ENCODE results near the gene GPR132.

Gene GPR132

DNA sequence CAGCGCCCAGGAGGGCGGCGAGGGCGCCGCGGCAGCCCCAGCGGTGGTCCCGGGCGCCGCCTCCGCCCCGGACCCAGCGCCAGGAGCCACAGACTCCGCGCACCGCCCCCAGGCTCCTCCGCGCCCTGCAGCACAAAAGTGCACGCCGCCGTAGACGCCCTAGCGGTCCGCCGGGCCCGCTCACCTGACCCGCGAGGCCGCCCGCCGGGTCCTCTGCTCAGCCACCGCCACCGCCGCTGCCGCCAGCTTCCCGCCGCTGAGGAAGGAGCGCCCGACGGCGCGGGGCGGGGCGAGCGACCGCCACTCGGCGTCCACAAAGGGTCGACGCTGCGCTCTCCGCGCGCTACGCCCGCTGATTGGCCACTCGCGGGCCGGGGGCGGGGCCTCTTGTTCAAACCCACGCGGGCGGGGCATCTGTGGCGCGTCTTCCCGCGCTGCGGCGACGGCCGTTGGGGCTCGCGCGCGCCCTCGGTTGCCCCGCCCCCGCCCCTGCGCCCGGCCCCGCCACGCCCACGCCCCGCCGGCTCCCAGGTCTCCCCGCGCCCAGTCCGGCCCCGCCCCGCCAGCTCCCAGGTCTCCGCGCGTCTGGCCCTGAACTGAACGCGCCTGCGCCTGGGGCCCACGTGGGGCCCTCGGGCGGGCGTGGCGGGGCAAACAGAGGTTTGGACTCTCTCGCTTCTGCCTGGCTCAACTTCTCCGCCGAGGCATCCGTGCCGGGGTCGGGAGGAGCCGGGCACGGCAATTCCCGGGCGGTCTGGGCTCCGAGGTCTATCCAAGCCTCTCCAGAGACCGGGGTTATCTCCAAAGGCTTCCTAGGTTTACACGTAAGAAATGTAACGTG, 44.2 kb downstream of the GPR132 start, which contains the start of gene CDCA4:
Gene CDCA4 (minus strand): TSS at position 269 of the 841 bp plus-strand sequence. CDS start 9,154 bp downstream, outside the sequence.
- DNase-seq (ENCODE audit: low spot score) = peak; percentile 95

DNA sequence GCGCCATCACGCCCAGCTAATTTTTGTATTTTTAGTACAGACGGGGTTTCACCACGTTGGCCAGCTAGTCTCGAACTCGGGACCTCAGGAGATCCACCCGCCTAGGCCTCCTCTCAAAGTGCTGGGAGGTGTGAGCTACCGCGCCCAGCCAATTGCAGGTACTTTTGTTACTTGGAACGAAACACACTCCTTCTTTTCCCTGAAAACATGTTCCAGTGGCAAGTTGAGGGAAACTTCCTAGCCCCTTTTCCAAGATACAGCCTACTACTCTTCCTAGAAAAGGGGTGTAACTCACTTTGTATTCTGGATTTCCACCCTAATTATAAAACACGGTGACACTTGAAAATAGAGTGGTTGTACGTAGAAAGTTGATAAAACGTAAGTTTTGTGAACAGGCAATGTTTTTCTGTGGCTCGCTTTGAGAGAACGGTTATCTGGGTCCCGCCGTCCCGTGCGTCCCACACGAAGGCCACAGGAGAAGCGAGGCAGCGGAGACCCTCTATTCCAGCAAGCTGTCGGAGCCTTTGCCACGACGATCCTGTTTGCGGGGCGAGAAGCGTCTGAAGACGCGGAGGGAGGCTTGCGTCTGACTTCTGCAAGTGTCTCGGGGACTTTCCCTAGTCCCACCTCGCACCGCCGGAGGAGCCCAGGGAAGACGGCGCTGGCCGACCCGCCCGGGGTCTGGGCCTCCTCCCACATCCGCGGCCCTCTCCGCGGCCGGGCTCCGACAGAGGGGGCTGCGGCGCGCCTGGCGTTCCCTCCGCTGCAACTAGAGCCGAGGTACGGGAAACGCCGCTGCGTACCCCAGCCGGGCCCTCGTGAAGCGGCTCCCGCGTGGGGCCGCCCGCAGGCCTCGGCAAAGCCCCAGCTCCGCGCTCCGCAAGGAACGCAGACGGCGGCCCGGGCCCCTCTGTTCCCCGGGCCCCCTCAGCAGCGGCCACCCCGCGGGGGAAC, 45.1 kb downstream of the GPR132 start:
- no peak for DNase-seq (ENCODE audit: low spot score)

DNA sequence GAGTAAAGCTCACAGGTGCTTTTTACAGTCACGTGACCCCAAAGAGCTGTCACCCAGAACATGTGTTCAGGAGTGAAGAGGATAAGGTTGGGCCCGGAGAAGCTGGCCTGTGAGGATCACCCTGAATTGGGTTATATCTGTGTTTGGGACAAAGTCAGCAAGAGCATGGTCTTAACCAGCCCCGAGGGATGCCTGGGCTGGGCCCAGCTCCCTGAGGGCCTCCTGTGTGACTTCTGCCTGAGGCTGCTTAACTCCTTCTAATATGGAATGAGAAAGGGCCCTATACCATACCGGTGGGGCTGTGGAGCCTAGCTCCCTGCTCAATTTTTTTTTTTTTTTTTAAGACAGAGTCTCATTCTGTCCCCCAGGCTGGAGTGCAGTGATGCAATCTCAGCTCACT, 46.8 kb downstream of the GPR132 start:
- DNase-seq (ENCODE audit: low spot score) = no peak

GRCh38 chr14:105015905-105016304, 49.3 kb downstream of the GPR132 start:
- no peak for DNase-seq (ENCODE audit: low spot score)

- no peak for DNase-seq (ENCODE audit: low spot score)
These were observed 50.0 kb downstream of the GPR132 start for GRCh38 chr14:105015242-105015641.

DNA sequence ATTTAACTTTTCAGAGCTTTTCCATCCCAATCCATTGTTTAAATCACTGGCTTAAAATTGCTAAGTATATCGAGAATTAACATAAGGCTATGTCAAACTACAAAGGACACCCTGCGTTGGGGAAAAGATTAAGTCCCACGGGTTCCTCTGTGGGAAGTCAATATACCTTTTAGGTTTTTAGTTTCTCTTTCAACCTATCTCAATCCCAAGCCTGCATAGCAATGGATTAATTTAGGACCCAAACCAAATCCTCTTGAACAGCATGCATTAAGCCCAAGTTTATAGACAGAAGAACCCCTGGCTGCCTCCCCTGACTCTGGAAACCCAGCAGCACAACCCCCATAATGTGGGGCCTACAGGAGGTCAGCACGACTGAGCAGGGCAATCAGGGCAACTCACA, 50.6 kb downstream of the GPR132 start:
- no peak for DNase-seq (ENCODE audit: low spot score)

GRCh38 chr14:105014032-105014431, 51.2 kb downstream of the GPR132 start:
- DNase-seq (ENCODE audit: low spot score) = no peak

GRCh38 chr14:105013150-105013785, 52.0 kb downstream of the GPR132 start:
- DNase-seq (ENCODE audit: low spot score) = no peak

DNA sequence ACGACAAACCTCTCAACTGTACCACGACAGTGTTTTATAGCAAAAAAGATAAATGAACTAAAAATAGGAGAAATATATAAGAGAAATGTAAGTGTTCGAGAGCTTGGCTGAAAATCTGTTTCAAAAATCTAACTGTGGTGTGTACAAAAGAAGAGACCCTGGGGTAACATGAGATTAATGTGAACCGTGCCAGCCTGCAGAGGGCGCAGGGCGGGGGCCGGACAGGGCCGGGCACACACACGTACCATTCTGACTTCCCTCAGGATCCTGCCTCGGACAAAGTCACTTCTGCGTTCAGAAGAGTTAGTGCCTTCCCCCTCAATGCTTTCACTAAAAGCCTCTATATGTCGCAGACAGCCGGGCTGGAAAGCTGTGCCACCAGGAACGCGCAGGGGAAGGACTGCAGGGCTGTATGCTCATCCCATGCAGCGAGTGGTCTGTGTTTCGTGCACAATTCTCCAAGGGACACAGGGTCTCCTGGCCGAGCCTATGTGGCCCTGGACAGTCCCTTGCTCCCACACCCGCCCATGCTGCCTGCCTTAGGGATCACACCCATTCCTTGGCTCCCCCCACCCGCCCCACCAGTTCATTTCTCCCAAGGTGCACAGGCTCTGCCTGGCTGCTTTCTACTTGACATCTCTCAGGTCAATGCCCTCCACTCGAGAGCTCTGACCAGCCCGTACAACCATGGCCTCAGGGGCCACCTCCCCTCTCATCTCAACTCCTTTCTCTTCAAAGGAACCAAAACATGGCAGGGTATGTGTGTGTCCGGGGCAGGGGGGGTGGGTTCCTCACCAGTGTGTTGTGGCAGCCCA, 52.9 kb downstream of the GPR132 start:
- DNase-seq (ENCODE audit: low spot score) = no peak

DNA sequence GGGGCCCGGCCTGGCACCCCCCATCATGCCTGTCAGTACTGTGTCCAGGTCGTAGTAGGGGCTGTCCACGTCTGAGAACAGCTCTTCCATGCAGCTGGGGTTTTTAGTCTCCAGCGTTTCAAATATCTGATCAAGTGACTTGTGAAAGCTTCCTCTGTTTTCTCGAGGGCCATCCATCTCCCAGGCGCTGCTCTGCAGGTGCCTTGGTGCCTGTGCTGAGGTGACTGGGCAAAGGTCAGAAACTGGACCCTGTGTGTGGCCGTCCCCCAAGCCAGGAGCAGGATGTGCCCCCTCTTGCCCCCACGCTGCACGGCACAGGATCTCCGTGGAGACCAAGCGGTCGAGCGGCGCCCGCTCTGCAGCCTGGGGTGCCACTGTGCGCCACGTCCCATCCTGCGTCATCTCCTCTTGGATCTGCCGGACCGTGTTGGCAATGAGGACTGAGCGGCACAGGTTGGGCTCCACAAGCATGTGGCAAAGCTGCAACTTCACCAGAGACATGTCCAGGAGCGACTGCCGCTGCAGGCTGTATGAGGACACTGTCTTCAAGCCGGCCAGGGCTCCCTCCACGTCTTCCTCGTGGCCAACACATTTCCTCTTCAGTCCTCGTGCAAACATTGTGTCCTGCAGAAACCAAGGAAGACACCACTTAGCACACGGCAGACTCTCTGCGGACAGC, 53.8 kb downstream of the GPR132 start:
- DNase-seq (ENCODE audit: low spot score) = no peak

DNA sequence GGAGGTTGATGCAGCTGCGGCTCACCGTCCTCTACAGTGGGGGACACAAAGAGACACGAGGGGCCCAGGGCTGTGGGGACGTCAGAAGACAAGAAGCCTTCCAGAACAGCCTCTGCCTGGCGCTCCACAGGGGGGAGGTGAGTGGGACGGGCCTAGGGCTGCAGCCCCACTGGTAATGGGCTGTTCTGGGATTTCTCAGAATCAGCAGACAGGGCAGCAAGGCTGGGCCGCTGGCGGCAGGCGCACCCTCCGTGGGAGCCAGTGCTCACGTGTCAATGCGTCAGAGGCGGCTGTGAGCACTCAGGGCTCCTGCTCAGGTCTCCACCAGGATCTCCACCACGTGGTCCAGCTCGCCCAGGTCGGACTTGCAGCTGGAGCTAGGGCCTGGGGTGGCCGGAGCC, 54.3 kb downstream of the GPR132 start:
- no peak for DNase-seq (ENCODE audit: low spot score)

DNA sequence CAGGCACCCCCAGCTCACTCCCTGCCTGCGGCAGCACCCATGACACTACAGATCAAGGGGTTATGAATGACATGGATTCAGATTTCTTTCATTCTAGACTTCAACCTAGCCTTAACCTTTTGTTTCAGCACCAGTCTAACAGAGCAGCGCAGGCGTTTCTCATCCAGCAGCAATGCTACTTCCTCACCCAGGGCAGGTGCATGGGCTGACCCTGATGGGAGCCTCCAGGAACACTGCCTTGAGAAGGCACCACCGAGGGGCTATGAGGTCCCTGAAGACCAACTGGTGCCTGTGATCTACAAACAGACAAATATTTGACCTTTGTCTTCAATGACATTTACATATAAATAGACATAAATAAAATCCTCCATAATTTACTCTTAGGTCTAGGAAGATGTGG, 55.1 kb downstream of the GPR132 start:
- DNase-seq (ENCODE audit: low spot score) = no peak

DNA sequence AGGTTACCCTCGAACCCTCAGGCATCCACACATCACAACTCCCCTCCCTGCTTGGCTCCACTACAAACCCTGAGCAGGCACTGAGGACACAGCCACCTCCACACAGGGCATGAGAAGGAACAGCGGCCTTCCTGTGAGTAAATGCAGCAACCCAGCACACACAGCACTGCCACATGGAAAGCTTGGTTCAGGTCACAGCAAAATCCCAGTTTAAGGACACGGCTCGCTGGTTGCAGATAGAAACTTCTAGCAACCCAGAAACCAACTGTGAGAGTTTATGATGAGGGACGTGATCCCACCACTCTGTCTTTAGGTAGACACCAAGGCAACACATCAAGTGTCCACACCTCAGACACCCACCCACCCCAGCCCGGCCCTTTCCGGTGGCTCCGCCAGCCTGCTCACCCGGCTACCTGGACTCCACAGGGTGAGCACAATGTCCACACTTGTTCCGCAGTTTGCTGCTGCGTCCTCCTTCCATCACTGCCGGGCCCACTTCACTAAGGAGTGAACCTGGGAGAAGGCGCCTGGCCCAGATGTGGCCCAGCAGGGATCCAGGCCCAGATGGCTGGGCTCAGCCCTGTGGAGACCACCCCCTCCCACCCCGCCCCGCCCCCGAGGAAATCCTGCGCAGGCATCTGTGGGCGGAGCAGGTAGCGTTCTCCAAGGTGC, 57.5 kb downstream of the GPR132 start:
- no peak for DNase-seq (ENCODE audit: low spot score)

GRCh38 chr14:105006831-105007592, 58.2 kb downstream of the GPR132 start:
- DNase-seq (ENCODE audit: low spot score) = no peak

DNA sequence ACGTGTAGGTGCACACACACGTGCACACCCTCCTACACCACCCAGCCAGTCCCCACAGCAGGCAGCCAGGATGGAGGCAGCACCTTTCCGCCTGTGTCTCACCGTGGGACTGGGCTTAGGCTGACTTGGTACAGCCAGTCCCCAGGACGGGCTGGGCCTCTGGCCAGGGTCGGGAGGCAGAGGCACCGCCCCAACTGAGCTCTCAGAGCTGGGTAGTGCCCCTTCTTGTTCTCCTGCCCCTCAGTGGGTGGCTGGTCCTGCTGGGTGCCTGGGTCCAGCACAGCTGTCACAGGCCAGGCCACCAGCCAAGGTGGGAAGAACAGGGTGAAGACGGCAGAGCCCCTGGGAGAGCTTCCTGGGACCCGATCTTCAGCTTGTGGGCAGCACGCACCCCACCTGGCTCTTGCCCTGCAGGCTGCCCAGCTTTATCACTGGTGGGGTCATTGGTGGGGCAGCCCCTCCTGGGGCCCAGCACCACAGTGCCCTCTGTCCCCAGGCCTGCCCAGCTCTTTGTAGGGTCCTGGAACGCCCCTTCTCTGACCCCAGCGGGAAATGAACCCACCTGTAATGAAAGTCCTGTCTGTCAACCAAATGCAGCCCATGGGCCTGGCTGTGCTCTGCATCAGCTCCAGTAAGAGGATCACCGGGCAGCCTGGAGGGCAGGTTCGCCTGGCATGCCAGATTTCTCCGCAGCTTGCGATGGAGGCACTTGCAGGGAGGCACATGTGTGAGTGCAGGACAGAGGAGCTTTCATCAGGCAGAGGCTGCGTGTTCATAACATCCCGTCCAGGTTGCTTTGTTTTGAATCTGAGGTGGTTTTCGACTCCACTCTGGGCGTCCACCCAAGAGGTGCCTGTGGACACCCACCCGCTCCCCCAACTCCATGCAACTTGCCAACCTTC, 59.0 kb downstream of the GPR132 start:
- DNase-seq (ENCODE audit: low spot score) = no peak

- no peak for DNase-seq (ENCODE audit: low spot score)
These were observed 59.8 kb downstream of the GPR132 start for GRCh38 chr14:105005329-105005928.
